ENCODE results near the gene SIGLEC15.

SIGLEC15 gene

DNA sequence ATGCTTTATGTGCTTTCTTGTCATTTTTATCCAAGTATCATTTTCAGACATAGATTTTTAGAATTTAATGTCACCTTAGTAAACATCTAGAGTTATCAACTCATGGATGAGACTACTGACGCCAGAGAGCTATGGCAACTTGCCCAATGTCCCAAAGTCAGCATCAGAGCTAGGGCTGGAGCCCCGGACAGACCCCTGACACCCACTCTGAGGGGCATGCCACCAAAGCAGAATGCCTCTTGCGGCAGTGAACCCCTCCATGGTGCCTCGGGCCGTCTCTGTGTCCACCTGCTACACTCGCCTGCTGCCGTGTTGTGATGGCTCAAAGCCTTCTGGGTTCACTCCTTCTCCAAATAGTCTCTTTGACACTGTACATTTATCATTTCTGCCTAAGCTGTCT, 5.4 kb downstream of the SIGLEC15 start:
- Histone ChIP-seq H3K9ac (ENCODE audit: low read depth, low read length) (no peak overlapping the region), H3K36me3 (ENCODE audit: insufficient read depth, low read length) (no peaks in the 10 kb centered on the region), H3K9me3 (ENCODE audit: control insufficient read depth, insufficient read depth, low read length) (no peaks in the 10 kb centered on the region), H3K4me1 (ENCODE audit: insufficient read depth, low read length) (peaks cover 14% of the 10 kb centered on the region; the same call in 1 of the 2 replicates)

DNA sequence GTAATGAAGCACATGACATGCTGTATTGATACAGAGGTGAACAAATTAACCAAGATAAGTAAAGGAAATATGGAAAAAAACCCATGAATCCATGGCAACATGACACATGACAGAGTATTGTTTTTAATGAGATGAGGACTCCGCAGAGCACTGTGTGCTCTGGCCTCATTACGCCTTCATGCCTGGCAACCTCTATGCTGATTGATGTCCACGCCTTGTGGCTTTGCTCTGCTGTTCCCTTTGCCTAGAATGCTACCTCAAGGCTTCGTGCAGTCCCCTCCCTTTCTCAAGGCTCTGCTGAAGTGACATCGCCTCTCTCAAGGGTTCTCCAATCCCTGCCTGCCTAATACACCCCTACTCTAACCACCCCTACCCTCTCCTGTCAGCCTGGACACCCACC, 8.4 kb downstream of the SIGLEC15 start:
- H3K4me1 ChIP-seq (ENCODE audit: insufficient read depth, low read length) = peaks cover 4% of the 10 kb centered on the region; the same call in 1 of the 2 replicates
- no peak overlapping the region for H3K9ac ChIP-seq (ENCODE audit: low read depth, low read length)
- no peaks in the 10 kb centered on the region for H3K36me3 ChIP-seq (ENCODE audit: insufficient read depth, low read length)
- H3K9me3 ChIP-seq (ENCODE audit: control insufficient read depth, insufficient read depth, low read length) = no peaks in the 10 kb centered on the region

DNA sequence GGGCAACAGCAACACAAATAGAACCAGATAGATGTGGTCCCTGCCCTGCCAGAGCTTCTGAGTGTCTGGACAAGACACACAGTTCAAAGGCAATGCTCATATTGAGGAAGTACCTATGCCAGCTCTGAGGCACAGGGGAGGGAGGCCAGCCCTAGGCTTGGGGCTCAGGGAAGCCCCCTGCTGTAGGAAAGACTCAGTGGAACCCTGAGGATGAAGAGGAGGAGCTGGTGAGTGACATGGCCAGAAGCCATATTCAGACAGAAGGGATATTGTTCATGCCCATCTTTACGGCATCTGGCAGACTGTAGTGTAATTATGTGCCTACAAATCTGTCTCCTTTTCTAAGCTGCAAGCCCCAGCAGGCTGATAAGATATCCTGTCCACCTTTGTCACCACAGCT, 8.8 kb downstream of the SIGLEC15 start:
- Histone ChIP-seq H3K4me1 (ENCODE audit: insufficient read depth, low read length) (peaks cover 4% of the 10 kb centered on the region; the same call in 1 of the 2 replicates), H3K36me3 (ENCODE audit: insufficient read depth, low read length) (no peaks in the 10 kb centered on the region), H3K9me3 (ENCODE audit: control insufficient read depth, insufficient read depth, low read length) (no peaks in the 10 kb centered on the region), H3K9ac (ENCODE audit: low read depth, low read length) (no peak overlapping the region)

DNA sequence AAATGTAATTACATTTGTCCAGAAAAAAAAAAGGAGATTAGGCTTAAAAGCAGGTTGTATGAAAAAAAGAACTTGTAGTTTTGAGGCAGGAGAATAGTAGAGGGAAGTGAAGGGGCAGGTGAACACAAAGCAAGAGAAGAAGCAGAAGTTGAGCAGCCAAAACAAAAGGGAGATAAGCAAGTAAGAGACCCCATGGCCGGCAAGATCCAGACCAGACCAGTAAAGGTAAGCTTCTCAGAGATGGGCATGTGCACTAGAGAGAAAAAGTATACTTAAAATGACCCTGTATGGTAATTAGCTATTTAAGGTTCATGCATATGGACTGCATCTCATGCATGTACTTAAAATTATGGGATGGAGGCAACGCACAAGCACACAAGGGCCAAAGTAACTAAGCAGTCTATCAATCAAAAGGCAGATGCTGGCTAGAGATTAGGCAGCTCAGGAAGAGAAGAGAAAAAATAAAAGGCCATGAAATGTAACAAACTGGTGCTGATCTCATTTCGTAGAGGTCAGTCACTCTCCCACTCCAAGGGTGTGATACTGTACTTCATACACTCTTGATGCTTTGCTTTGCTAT, 9.7 kb downstream of the SIGLEC15 start:
- no peaks in the 10 kb centered on the region for H3K36me3 ChIP-seq (ENCODE audit: insufficient read depth, low read length)
- no peak overlapping the region for H3K9ac ChIP-seq (ENCODE audit: low read depth, low read length)
- H3K9me3 ChIP-seq (ENCODE audit: control insufficient read depth, insufficient read depth, low read length) = no peaks in the 10 kb centered on the region
- H3K4me1 ChIP-seq (ENCODE audit: insufficient read depth, low read length) = no peaks in the 10 kb centered on the region; the same call in 1 of the 2 replicates

DNA sequence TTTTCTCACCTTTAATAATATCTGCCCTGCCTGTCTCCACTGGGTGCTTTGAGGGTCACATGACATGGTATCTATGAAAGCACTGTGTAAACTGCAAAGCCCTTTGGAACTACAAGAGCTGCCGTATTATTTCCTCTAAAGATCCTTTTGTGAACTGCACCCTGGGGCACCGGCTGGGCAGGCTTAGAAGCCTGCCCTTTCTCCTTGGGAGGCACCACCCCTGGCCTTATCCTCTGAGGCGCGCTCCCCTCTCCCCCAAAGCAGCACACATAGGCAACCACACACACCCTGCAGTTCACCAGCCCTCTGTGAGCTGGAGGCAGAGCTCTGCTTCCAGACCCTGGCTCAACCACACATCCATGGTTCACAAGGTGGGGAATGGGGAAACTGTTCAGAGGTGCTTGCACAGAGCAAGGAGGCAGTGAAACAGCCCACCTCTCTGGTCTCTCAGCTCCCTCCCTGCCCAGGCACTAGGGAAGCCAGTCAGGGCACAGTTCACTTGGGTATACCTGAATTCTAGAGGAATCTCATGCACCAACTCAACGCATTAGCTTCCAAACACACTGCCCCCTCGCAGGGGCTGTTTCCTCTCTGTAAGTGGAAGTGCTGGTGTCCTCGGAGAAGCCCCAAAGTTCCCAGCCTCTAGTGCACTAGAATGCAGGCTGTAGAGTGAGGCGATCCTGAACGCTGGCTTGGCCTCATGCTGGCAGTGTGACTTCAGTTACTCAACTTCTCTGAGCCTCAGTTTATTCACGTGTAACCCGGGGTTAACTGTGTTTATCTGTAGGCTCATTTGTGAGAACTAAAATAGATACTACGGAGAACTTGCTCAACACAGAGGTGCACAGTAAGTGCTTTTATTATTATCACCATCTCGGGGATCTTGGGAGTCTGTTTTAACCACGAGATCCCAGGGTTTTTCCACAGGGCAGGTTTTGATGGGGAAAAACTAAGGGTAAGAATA, 11.0 kb downstream of the SIGLEC15 start:
- Histone ChIP-seq H3K9ac (ENCODE audit: low read depth, low read length) (peak overlapping the region; percentile 48; the same call in 1 of the 2 replicates), H3K36me3 (ENCODE audit: insufficient read depth, low read length) (no peaks in the 10 kb centered on the region), H3K4me1 (ENCODE audit: insufficient read depth, low read length) (no peaks in the 10 kb centered on the region; the same call in 1 of the 2 replicates), H3K9me3 (ENCODE audit: control insufficient read depth, insufficient read depth, low read length) (no peaks in the 10 kb centered on the region)

DNA sequence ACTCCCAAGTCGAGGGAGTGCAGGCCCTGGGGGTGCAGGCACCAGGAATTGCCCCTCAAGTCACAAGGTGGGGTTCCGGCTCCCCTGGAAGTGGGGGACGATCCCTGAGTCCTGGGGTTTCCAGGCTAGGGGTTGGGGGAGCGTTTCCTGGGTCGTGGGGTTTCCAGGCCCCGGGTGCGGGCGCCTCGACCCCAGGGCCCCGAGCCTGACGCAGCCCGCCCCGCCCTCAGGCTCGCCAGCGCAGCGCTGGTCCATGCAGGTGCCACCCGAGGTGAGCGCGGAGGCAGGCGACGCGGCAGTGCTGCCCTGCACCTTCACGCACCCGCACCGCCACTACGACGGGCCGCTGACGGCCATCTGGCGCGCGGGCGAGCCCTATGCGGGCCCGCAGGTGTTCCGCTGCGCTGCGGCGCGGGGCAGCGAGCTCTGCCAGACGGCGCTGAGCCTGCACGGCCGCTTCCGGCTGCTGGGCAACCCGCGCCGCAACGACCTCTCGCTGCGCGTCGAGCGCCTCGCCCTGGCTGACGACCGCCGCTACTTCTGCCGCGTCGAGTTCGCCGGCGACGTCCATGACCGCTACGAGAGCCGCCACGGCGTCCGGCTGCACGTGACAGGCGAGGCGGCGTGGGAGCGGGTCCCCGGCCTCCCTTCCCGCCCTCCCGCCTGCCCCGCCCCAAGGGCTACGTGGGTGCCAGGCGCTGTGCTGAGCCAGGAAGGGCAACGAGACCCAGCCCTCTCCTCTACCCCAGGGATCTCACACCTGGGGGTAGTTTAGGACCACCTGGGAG, 12.0 kb downstream of the SIGLEC15 start:
- Histone ChIP-seq H3K9me3 (ENCODE audit: control insufficient read depth, insufficient read depth, low read length) (no peaks in the 10 kb centered on the region), H3K36me3 (ENCODE audit: insufficient read depth, low read length) (no peaks in the 10 kb centered on the region), H3K4me1 (ENCODE audit: insufficient read depth, low read length) (no peaks in the 10 kb centered on the region; the same call in 1 of the 2 replicates), H3K9ac (ENCODE audit: low read depth, low read length) (peak overlapping the region; percentile 48)

DNA sequence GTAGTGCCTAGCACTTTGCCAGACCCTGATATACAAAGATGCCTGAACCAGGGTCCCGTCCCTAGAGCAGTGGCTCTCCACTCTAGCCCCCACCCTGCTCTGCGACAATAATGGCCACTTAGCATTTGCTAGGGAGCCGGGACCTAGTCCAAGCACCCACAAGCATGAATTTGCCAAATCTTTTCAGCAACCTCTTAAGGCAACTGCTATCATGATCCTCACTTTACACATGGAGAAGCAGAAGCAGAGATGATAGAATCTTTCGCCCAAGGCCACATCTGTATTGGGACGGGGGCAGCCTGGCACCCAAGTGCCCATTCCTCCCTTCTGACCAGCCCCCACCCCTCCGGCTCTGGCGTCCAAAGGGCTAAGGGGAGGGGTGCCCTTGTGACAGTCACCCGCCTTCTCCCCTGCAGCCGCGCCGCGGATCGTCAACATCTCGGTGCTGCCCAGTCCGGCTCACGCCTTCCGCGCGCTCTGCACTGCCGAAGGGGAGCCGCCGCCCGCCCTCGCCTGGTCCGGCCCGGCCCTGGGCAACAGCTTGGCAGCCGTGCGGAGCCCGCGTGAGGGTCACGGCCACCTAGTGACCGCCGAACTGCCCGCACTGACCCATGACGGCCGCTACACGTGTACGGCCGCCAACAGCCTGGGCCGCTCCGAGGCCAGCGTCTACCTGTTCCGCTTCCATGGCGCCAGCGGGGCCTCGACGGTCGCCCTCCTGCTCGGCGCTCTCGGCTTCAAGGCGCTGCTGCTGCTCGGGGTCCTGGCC, 13.0 kb downstream of the SIGLEC15 start:
- no peaks in the 10 kb centered on the region; the same call in 1 of the 2 replicates for H3K4me1 ChIP-seq (ENCODE audit: insufficient read depth, low read length)
- no peaks in the 10 kb centered on the region for H3K36me3 ChIP-seq (ENCODE audit: insufficient read depth, low read length)
- no peaks in the 10 kb centered on the region for H3K9me3 ChIP-seq (ENCODE audit: control insufficient read depth, insufficient read depth, low read length)
- peak overlapping the region; percentile 10; the same call in 1 of the 2 replicates for H3K9ac ChIP-seq (ENCODE audit: low read depth, low read length)

DNA sequence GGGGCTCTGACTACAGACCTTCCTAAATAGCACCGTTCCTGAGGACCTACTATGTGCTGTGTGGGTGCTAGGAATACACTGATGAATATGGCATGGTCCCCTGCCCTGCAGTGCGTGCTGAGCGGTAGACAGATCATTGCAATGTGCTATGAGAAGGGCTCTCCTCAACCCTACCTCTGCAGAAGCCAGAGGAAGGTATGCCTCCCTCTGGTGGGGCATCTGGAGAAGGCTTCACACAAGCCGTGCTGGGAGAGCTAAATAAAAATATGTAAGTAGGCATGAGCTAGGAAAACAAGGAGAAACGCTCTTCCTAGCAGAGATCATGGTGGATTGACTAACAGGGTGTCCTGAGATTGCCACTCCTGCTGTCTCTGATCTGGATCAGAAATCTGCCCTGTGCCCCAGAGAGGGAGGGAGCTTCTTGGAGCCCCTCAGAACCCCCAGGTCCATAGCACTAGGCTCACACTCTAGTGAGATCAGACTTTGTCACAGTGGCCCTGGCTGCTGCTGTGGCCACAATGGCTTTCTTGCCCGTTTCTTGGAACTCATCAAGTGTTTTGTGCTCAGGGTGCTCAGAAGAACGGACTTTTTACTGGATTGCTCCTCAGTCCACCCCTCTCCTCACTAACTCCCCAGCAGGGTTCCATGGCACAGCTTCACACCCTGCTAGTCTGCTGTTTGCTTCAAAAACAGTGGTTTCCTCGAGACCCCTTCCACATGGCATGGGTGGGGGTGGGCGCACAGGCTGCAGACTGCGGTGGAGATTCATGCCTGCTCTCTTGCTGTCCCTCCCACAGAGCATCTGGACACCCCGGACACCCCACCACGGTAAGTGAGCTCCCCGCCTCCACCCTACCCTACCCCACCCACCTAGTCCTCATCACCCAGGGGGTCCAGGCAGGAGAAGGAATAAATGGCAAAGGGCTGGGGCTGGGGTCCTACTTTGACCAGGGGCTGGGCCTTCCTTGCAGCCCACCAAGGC, 14.2 kb downstream of the SIGLEC15 start:
- Histone ChIP-seq H3K36me3 (ENCODE audit: insufficient read depth, low read length) (no peaks in the 10 kb centered on the region), H3K4me1 (ENCODE audit: insufficient read depth, low read length) (no peaks in the 10 kb centered on the region; the same call in 1 of the 2 replicates), H3K9ac (ENCODE audit: low read depth, low read length) (no peak overlapping the region), H3K9me3 (ENCODE audit: control insufficient read depth, insufficient read depth, low read length) (no peaks in the 10 kb centered on the region)

DNA sequence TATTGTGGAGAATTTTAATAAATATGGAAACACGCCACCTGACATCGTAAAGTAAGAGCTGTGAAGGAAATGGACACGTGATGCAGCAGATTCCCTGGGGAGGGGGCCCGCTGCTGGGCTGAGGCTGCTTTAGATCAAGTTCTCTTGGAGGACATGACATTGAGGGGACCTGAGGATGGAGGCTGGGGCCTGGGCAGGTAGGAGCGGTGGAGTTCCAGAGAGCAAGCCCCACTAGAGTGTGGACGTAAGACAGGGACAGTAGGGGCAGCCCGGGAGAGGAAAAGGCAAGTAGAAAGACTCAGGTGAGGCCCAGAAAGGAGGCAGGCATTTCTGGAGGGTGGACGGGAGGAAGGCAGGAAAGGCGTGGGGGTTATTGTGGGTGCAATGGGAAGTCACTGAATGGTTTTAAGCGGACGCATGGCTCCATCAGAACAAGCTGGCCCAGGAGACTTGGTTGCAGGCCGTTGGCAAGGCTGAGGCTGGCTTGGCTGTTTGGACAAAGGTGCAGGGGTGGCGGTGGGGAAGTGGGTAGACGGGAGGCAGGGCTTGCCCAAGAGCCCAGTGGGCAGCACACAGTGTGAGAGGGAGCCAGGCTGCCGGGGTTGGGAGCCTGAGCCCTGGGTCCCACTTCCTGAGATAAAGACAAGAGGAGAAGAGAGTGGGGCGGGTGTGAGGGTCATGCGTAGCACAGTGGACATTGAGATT, 15.7 kb downstream of the SIGLEC15 start:
- H3K9ac ChIP-seq (ENCODE audit: low read depth, low read length) = no peak overlapping the region
- H3K9me3 ChIP-seq (ENCODE audit: control insufficient read depth, insufficient read depth, low read length) = no peaks in the 10 kb centered on the region
- H3K36me3 ChIP-seq (ENCODE audit: insufficient read depth, low read length) = no peaks in the 10 kb centered on the region
- H3K4me1 ChIP-seq (ENCODE audit: insufficient read depth, low read length) = no peaks in the 10 kb centered on the region; the same call in 1 of the 2 replicates

DNA sequence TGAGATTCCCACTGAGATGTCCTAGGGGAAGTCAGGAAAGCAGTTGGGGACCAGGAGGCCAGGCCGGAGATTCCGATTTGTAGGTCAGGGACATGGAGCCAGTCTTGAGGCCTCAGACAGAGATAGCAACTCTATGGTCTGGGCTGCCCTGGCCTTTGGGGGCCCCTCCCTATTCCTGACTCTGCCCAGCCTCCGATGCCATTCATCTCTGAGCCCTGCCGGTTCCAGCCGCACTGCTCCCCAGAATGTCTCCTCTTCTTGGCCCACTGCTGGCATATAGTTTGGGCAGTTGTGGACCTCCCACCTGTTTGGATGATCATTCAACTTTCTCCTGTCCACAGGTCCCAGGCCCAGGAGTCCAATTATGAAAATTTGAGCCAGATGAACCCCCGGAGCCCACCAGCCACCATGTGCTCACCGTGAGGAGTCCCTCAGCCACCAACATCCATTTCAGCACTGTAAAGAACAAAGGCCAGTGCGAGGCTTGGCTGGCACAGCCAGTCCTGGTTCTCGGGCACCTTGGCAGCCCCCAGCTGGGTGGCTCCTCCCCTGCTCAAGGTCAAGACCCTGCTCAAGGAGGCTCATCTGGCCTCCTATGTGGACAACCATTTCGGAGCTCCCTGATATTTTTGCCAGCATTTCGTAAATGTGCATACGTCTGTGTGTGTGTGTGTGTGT, 16.4 kb downstream of the SIGLEC15 start:
- no peak overlapping the region for H3K9ac ChIP-seq (ENCODE audit: low read depth, low read length)
- H3K4me1 ChIP-seq (ENCODE audit: insufficient read depth, low read length) = no peaks in the 10 kb centered on the region; the same call in 1 of the 2 replicates
- no peaks in the 10 kb centered on the region for H3K36me3 ChIP-seq (ENCODE audit: insufficient read depth, low read length)
- H3K9me3 ChIP-seq (ENCODE audit: control insufficient read depth, insufficient read depth, low read length) = no peaks in the 10 kb centered on the region

DNA sequence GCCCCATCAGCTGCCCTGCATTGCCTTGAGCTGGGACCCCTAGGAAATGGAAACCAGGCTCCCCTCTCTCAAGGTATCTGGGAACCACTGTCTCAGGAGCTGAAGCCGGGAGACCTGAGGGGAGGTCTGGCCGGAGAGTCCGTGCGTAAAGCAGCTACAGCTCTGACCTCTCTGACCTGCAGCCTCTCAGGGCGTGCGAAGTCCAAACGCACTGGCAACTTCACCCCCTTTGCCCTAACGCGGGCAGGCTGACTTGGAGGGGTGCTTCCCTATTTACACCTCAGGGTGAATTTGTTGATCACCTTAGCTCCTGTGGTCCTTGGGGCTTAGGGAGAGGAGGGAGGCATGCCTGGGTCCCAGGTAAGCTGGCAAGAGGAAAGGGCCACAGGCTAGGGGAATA, 17.5 kb downstream of the SIGLEC15 start:
- Histone ChIP-seq H3K36me3 (ENCODE audit: insufficient read depth, low read length) (no peaks in the 10 kb centered on the region), H3K4me1 (ENCODE audit: insufficient read depth, low read length) (no peaks in the 10 kb centered on the region; the same call in 1 of the 2 replicates)

DNA sequence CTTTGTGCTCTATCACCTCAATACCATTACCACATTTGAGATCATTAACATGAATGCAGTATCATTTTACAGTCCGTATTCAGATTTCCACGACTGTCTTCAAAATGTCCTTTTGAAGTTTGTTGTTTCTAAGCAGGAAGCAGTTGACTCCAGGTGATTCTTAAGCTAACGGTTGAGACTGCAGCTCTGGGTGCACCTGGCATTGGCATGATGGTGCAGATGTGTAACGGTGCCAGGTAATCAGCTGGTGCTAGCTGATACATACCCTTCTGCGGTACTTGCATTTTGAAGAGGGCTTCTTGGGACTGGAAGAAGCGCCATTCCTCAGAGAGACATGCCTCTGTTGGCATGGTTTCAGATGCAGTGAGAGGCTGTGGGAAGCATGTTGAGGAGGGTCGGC, 19.5 kb downstream of the SIGLEC15 start:
- H3K9ac ChIP-seq (ENCODE audit: low read depth, low read length) = no peak overlapping the region
- no peaks in the 10 kb centered on the region for H3K4me1 ChIP-seq (ENCODE audit: insufficient read depth, low read length)
- no peaks in the 10 kb centered on the region for H3K36me3 ChIP-seq (ENCODE audit: insufficient read depth, low read length)
- H3K9me3 ChIP-seq (ENCODE audit: control insufficient read depth, insufficient read depth, low read length) = no peaks in the 10 kb centered on the region

More for the DNA sequence above, 17.5 kb downstream of the SIGLEC15 start:
- Histone ChIP-seq H3K9me3 (ENCODE audit: control insufficient read depth, insufficient read depth, low read length) (no peaks in the 10 kb centered on the region), H3K9ac (ENCODE audit: low read depth, low read length) (no peak overlapping the region)
